H9 (cell line): ENCODE data around the gene ZNF77. TPM values are rescaled to one million over a fixed set of nuclear protein-coding genes. Genes with fewer than 3 reads are reported as not detected.

Experiments used
- DNase-seq: peaks from one replicate; pipeline ENCODE4 v3.0.0-alpha.2; 2017
- H2AFZ ChIP-seq: one replicate; pipeline ENCODE4 v1.6.1; 2013; ENCODE audit warnings: mild to moderate bottlenecking, low read length, control low read depth, moderate library complexity
- H2AK5ac ChIP-seq: 2 replicates; pipeline ENCODE4 v1.6.1; 2013; ENCODE audit warnings: low read length, control low read depth, mixed read lengths; ENCODE audit not compliant: insufficient read length
- H2BK120ac ChIP-seq: one replicate; pipeline ENCODE4 v1.6.1; 2013; ENCODE audit warnings: low read depth, mild to moderate bottlenecking, low read length, control low read depth, inconsistent platforms; ENCODE audit not compliant: poor library complexity, severe bottlenecking
- H2BK12ac ChIP-seq: 2 replicates; pipeline ENCODE4 v1.6.1; 2013; ENCODE audit warnings: low read length, control low read depth, mixed read lengths, low read depth; ENCODE audit not compliant: insufficient read length
- H2BK15ac ChIP-seq: 2 replicates; pipeline ENCODE4 v1.6.1; 2013; ENCODE audit warnings: low read depth, low read length, control low read depth
- H2BK20ac ChIP-seq: one replicate; pipeline ENCODE4 v1.6.1; 2013; ENCODE audit warnings: low read depth, mild to moderate bottlenecking, low read length, control low read depth, inconsistent platforms; ENCODE audit not compliant: poor library complexity, severe bottlenecking
- H2BK5ac ChIP-seq: 2 replicates; pipeline ENCODE4 v1.6.1; 2013; ENCODE audit warnings: low read length, control low read depth, mixed read lengths; ENCODE audit not compliant: insufficient read length
- H3K14ac ChIP-seq: 2 replicates; pipeline ENCODE4 v1.6.1; 2013; ENCODE audit warnings: low read length, control low read depth; ENCODE audit not compliant: insufficient read depth
- H3K18ac ChIP-seq: 2 replicates; pipeline ENCODE4 v1.6.1; 2013; ENCODE audit warnings: low read depth, mild to moderate bottlenecking, mixed read lengths, low read length, control low read depth; ENCODE audit not compliant: insufficient read length
- H3K23ac ChIP-seq: 2 replicates; pipeline ENCODE4 v1.6.1; 2013; ENCODE audit warnings: low read length, control low read depth, mixed read lengths, low read depth; ENCODE audit not compliant: insufficient read length
- H3K23me2 ChIP-seq: 2 replicates; pipeline ENCODE4 v1.6.1; 2013; ENCODE audit warnings: low read depth, mild to moderate bottlenecking, mixed read lengths, low read length, control low read depth; ENCODE audit not compliant: insufficient read length, poor library complexity, severe bottlenecking
- H3K27ac ChIP-seq: 2 replicates; pipeline ENCODE4 v1.5.1; 2013; ENCODE audit warnings: low read length, control low read depth, mixed read lengths, low read depth; ENCODE audit not compliant: insufficient read length
- H3K27me3 ChIP-seq: 2 replicates; pipeline ENCODE4 v1.6.1; 2013; ENCODE audit warnings: low read length, control low read depth, inconsistent platforms; ENCODE audit not compliant: insufficient read depth
- H3K4ac ChIP-seq: 2 replicates; pipeline ENCODE4 v1.6.1; 2013; ENCODE audit warnings: low read depth, mild to moderate bottlenecking, control low read depth, inconsistent platforms, low read length, moderate library complexity
- H3K4me1 ChIP-seq: 2 replicates; pipeline ENCODE4 v1.6.1; 2013; ENCODE audit warnings: low read length, control low read depth, inconsistent platforms; ENCODE audit not compliant: insufficient read depth
- H3K4me2 ChIP-seq: 2 replicates; pipeline ENCODE4 v1.6.1; 2013; ENCODE audit warnings: low read length, control low read depth, mixed read lengths; ENCODE audit not compliant: insufficient read length, insufficient read depth
- H3K56ac ChIP-seq: 2 replicates; pipeline ENCODE4 v1.6.1; 2013; ENCODE audit warnings: low read depth, mild to moderate bottlenecking, mixed read lengths, low read length, control low read depth; ENCODE audit not compliant: insufficient read length
- H3K79me1 ChIP-seq: 2 replicates; pipeline ENCODE4 v1.6.1; 2013; ENCODE audit warnings: low read depth, mild to moderate bottlenecking, moderate library complexity, low read length, control low read depth, inconsistent platforms; ENCODE audit not compliant: insufficient read depth, poor library complexity, severe bottlenecking
- H3K79me2 ChIP-seq: 2 replicates; pipeline ENCODE4 v1.6.1; 2013; ENCODE audit warnings: low read length, control low read depth, inconsistent platforms; ENCODE audit not compliant: insufficient read depth
- H3K9ac ChIP-seq: 2 replicates; pipeline ENCODE4 v1.6.1; 2013; ENCODE audit warnings: low read length, control low read depth, mixed read lengths; ENCODE audit not compliant: insufficient read length; ENCODE audit errors: extremely low read depth
- H3K9me3 ChIP-seq: one replicate; pipeline ENCODE4 v1.6.1; 2013; ENCODE audit warnings: low read depth, low read length, inconsistent platforms; ENCODE audit not compliant: control insufficient read depth
- H3T11ph ChIP-seq: one replicate; pipeline ENCODE4 v1.6.1; 2013; ENCODE audit warnings: mild to moderate bottlenecking, low read length, control low read depth, inconsistent platforms
- H4K20me1 ChIP-seq: one replicate; pipeline ENCODE4 v1.6.1; 2013; ENCODE audit not compliant: control insufficient read depth, insufficient read length, insufficient read depth
- H4K5ac ChIP-seq: 2 replicates; pipeline ENCODE4 v1.6.1; 2013; ENCODE audit warnings: low read depth, mild to moderate bottlenecking, mixed read lengths, low read length, control low read depth; ENCODE audit not compliant: insufficient read length
- H4K8ac ChIP-seq: replicated peaks from 2 replicates; pipeline ENCODE4 v1.6.1; 2013; ENCODE audit warnings: low read length, control low read depth, mixed read lengths, low read depth; ENCODE audit not compliant: insufficient read length
- H4K91ac ChIP-seq: 2 replicates; pipeline ENCODE4 v1.6.1; 2013; ENCODE audit warnings: low read depth, mild to moderate bottlenecking, moderate library complexity, mixed read lengths, low read length, control low read depth; ENCODE audit not compliant: insufficient read length
- H3K27ac Mint-ChIP-seq, 3 experiments: 2 replicates in 2 of 3; 3 replicates in 1 of 3; pipeline ENCODE4 v1.8.0; 2020 to 2021; ENCODE audit warnings: mixed read lengths in 3 of 3, mild to moderate bottlenecking in 1 of 3, moderate library complexity in 1 of 3
- H3K27me3 Mint-ChIP-seq: 2 replicates; pipeline ENCODE4 v1.8.0; 2021; ENCODE audit warnings: low read depth, mild to moderate bottlenecking, moderate library complexity, mixed read lengths
- H3K36me3 Mint-ChIP-seq, 3 experiments: 2 replicates in 2 of 3; 3 replicates in 1 of 3; pipeline ENCODE4 v1.8.0; 2020 to 2021; ENCODE audit warnings: low read depth in 3 of 3, mixed read lengths in 3 of 3; ENCODE audit not compliant: insufficient read depth in 1 of 3
- H3K4me1 Mint-ChIP-seq, 2 experiments: 2 replicates each; pipeline ENCODE4 v1.8.0; 2020; ENCODE audit warnings: mixed read lengths in 2 of 2
- H3K4me3 Mint-ChIP-seq, 2 experiments: 2 replicates in 1 of 2; 3 replicates in 1 of 2; pipeline ENCODE4 v1.8.0; 2020 to 2021; ENCODE audit warnings: mild to moderate bottlenecking in 2 of 2, mixed read lengths in 2 of 2, moderate library complexity in 1 of 2
- H3K9me3 Mint-ChIP-seq, 2 experiments: 2 replicates in 1 of 2; 3 replicates in 1 of 2; pipeline ENCODE4 v1.8.0; 2020; ENCODE audit warnings: mild to moderate bottlenecking in 2 of 2, mixed read lengths in 2 of 2, moderate library complexity in 1 of 2
- WGBS: extraction: QIAGEN DNeasy Blood & Tissue Kit; methylation state at CpG from one replicate; pipeline ENCODE4 v1.1.7; 2013; ENCODE audit warnings: missing lambda C conversion rate, low lambda C conversion rate, mixed read lengths; ENCODE audit not compliant: insufficient read length; ENCODE audit errors: extremely low coverage; 5-methylcytosine and 5-hydroxymethylcytosine counted together
- total RNA-seq: library from RNA; stranded (reverse); gene quantifications from 2 replicates; pipeline ENCODE4 v1.2.1, GENCODE V29; 2021
- TF ChIP-seq, protein P1 (sequence below): fragments of 200-600 bp; sonication (generic); conservative IDR thresholded peaks from 3 replicates; pipeline ENCODE4 v1.8.0; 2021; ENCODE audit warnings: antibody characterized with exemption, mild to moderate bottlenecking

Gene ZNF77
- total RNA-seq, 1 experiment from 2014 or later, result 4.6 TPM

DNA sequence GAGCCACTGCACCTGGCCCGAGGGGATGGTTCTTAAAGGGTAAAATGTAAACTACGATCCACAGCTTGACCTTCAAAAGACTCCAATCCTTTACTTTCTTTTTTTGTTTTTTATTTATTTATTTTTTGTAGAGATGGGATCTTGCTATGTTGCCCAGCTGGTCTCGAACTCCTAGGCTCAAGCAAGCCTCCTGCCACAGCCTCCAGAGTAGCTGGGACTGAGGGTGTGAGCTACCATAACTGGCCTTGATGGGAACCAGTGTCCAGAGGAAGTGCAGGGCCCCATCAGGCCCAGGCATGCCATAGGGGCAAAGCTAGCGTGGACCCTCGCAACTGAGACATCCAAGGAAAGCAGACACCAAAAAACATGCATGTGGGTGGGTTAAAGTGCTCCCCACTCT lies 18.4 kb upstream of the ZNF77 start:
- H3K56ac ChIP-seq, result no peak overlapping the region
- H3K79me2 ChIP-seq, result no peaks in the 10 kb centered on the region
- no peak overlapping the region for H2BK20ac ChIP-seq
- H3K4me1 Mint-ChIP-seq, result peaks cover 2% of the 10 kb centered on the region in 2 experiments; a peak in 3 of 4 replicates
- H3K23ac ChIP-seq, result no peak overlapping the region
- no peak overlapping the region for H3T11ph ChIP-seq
- no peaks in the 10 kb centered on the region for H3K23me2 ChIP-seq
- H3K36me3 Mint-ChIP-seq, result no peaks in the 10 kb centered on the region
- no peak overlapping the region for H2BK15ac ChIP-seq
- H3K4me2 ChIP-seq, result no peak overlapping the region
- no peaks in the 10 kb centered on the region for H3K9me3 ChIP-seq
- no peaks in the 10 kb centered on the region for H3K79me1 ChIP-seq
- H3K27me3 Mint-ChIP-seq, result peaks cover 7% of the 10 kb centered on the region
- no peak overlapping the region for H3K4me3 Mint-ChIP-seq
- H3K9ac ChIP-seq, result no peak overlapping the region
- H3K14ac ChIP-seq, result no peak overlapping the region
- H3K27me3 ChIP-seq, result no peaks in the 10 kb centered on the region
- no peak overlapping the region for H3K4ac ChIP-seq
- no peak overlapping the region for H4K91ac ChIP-seq
- no peak for DNase-seq
- no peak overlapping the region for H3K18ac ChIP-seq
- no peak overlapping the region for H2BK5ac ChIP-seq
- no peak overlapping the region for H3K27ac Mint-ChIP-seq
- H2AK5ac ChIP-seq, result no peak overlapping the region
- no peak overlapping the region for H2BK12ac ChIP-seq
- peaks cover 1 to 2% of the 10 kb centered on the region in 2 experiments; a peak in 3 of 5 replicates for H3K9me3 Mint-ChIP-seq
- H3K27ac ChIP-seq, result no peak overlapping the region
- no peak overlapping the region for H2AFZ ChIP-seq
- no peak overlapping the region for H4K8ac ChIP-seq
- no CpG with 5 or more reads among the region's 5 CpGs for WGBS
- no peak overlapping the region for H2BK120ac ChIP-seq
- TF ChIP-seq, protein P1, sequence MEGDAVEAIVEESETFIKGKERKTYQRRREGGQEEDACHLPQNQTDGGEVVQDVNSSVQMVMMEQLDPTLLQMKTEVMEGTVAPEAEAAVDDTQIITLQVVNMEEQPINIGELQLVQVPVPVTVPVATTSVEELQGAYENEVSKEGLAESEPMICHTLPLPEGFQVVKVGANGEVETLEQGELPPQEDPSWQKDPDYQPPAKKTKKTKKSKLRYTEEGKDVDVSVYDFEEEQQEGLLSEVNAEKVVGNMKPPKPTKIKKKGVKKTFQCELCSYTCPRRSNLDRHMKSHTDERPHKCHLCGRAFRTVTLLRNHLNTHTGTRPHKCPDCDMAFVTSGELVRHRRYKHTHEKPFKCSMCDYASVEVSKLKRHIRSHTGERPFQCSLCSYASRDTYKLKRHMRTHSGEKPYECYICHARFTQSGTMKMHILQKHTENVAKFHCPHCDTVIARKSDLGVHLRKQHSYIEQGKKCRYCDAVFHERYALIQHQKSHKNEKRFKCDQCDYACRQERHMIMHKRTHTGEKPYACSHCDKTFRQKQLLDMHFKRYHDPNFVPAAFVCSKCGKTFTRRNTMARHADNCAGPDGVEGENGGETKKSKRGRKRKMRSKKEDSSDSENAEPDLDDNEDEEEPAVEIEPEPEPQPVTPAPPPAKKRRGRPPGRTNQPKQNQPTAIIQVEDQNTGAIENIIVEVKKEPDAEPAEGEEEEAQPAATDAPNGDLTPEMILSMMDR, result no peak
- H3K4me1 ChIP-seq, result no peaks in the 10 kb centered on the region
- no peak overlapping the region for H4K5ac ChIP-seq
- H4K20me1 ChIP-seq, result no peaks in the 10 kb centered on the region
